Body of pancreas (tissue), 4 donors: ENCODE data around the gene ICOS. TPM values are rescaled to one million over a fixed set of nuclear protein-coding genes. Genes with fewer than 3 reads are reported as not detected.

ENCODE experiments used
- ATAC-seq: fragments of 150-250 bp; one replicate; pipeline ENCODE4 v1.9.1; 2016
- DNase-seq, 4 donors: peaks; one replicate each; pipeline ENCODE4 v3.0.0-alpha.2; 2019
- H3K27ac ChIP-seq, 4 donors: fragments of 200-600 bp; sonication (generic); 1 replicate in 3 of 4; 2 replicates in 1 of 4; pipeline versions ENCODE4 v1.5.1 to v1.6.1; 2016 to 2019; ENCODE audit warnings: mild to moderate bottlenecking in 1 of 4, mixed read lengths in 1 of 4, moderate library complexity in 1 of 4
- H3K27me3 ChIP-seq, 2 donors: fragments of 200-600 bp; sonication (generic); one replicate each; pipeline ENCODE4 v1.6.0; 2016; ENCODE audit warnings: mild to moderate bottlenecking in 1 of 2
- H3K36me3 ChIP-seq, 2 donors: fragments of 200-600 bp; sonication (generic); replicated peaks in 1 of 2; 2 replicates each; pipeline ENCODE4 v1.5.1; 2016; ENCODE audit warnings: low read depth in 2 of 2; ENCODE audit not compliant: insufficient read depth in 1 of 2
- H3K4me1 ChIP-seq: fragments of 200-600 bp; sonication (generic); one replicate; pipeline ENCODE4 v1.6.0; 2016
- H3K4me3 ChIP-seq, 2 donors: fragments of 200-600 bp; sonication (generic); 1 replicate in 1 of 2; 2 replicates in 1 of 2; pipeline ENCODE4 v1.5.1; 2016 to 2019
- H3K9me3 ChIP-seq, 3 donors: fragments of 200-600 bp; sonication (generic); 1 replicate in 2 of 3; 2 replicates in 1 of 3; pipeline ENCODE4 v1.5.1; 2016
- POLR2A ChIP-seq, 3 donors: fragments of 450-650 bp; IDR thresholded peaks; one replicate each; pipeline ENCODE4 v1.6.1; 2016; ENCODE audit warnings: antibody characterized with exemption in 3 of 3, mild to moderate bottlenecking in 2 of 3
- WGBS, 2 donors: methylation state at CpG; one replicate each; pipeline ENCODE4 v1.1.5; 2017; 5-methylcytosine and 5-hydroxymethylcytosine counted together
- intact Hi-C: fragments of 100-400 bp; cut with DNase I; formaldehyde crosslinking; loops from one replicate; pipeline ENCODE4 v1.15.1; 2023
- total RNA-seq, 2 donors: library from RNA; depleted of rRNA; stranded (reverse); fragments of >200 nt; gene quantifications; one replicate each; pipeline ENCODE4 v1.1.0, GENCODE V29; 2016
- TF ChIP-seq, protein P1 (sequence below), 7 experiments: fragments of 450-650 bp in 4 of 7; fragments of 200-600 bp in 3 of 7; sonication (generic) in 3 of 7; IDR thresholded peaks; one replicate each; pipeline ENCODE4 v1.5.1; 2016 to 2019; ENCODE audit warnings: antibody characterized with exemption in 7 of 7

Gene ICOS
- total RNA-seq, 2 donors from 2014 or later: not detected

DNA sequence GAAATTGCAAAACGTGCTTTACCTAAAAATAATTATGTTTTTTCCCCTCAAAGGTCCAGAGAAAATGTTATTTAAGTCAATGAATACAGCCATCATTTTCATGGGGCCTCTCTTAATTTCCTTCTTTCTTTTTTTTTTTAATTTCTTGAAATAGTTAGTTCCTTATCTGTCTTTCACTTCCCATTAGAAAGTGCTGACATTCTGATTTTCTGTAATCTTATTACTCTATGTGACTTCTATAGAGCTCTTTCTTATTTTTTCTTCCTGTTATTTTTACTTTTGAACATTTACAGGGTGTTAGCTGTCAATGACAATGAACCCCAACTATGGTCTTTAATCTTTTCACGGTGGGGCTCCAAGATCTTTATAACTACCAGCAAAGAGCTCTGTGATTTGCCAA, 39.0 kb upstream of the ICOS start:
- Histone ChIP-seq H3K27me3 (no peaks in the 10 kb centered on the region), H3K4me1 (no peaks in the 10 kb centered on the region), H3K9me3 (peaks cover 0 to 5% (median 0%) of the 10 kb centered on the region in 3 donors), H3K27ac (peak overlapping the region in 1 of 4 donors; percentile 34), H3K36me3 (no peaks in the 10 kb centered on the region), H3K4me3 (no peak overlapping the region)
- no peak for DNase-seq
- 44 to 61% methylated on average over 2 of the region's 2 CpGs for WGBS, 2 donors
- ATAC-seq: no peak
- TF ChIP-seq POLR2A (IDR thresholded peaks at IDR 0.05): no peak
- TF ChIP-seq, protein P1, sequence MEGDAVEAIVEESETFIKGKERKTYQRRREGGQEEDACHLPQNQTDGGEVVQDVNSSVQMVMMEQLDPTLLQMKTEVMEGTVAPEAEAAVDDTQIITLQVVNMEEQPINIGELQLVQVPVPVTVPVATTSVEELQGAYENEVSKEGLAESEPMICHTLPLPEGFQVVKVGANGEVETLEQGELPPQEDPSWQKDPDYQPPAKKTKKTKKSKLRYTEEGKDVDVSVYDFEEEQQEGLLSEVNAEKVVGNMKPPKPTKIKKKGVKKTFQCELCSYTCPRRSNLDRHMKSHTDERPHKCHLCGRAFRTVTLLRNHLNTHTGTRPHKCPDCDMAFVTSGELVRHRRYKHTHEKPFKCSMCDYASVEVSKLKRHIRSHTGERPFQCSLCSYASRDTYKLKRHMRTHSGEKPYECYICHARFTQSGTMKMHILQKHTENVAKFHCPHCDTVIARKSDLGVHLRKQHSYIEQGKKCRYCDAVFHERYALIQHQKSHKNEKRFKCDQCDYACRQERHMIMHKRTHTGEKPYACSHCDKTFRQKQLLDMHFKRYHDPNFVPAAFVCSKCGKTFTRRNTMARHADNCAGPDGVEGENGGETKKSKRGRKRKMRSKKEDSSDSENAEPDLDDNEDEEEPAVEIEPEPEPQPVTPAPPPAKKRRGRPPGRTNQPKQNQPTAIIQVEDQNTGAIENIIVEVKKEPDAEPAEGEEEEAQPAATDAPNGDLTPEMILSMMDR (IDR thresholded peaks at IDR 0.05): no peak
- intact Hi-C loops: no loop called here

GRCh38 chr2:203898657-203899056, 37.9 kb upstream of the ICOS start:
- WGBS, 2 donors: 57 to 61% methylated on average over 2 of the region's 2 CpGs
- intact Hi-C loops: no loop called here

GRCh38 chr2:203900253-203900652, 36.3 kb upstream of the ICOS start:
- no peak overlapping the region for H3K27ac ChIP-seq

More at GRCh38 chr2:203898657-203899056, 37.9 kb upstream of the ICOS start:
- no peaks in the 10 kb centered on the region for H3K27me3 ChIP-seq
- H3K4me1 ChIP-seq: no peaks in the 10 kb centered on the region
- H3K4me3 ChIP-seq: no peak overlapping the region
- peaks cover 0 to 5% (median 0%) of the 10 kb centered on the region in 3 donors for H3K9me3 ChIP-seq
- DNase-seq (no peak), ATAC-seq (no peak)
- TF ChIP-seq, protein P1 (IDR thresholded peaks at IDR 0.05): no peak
- TF ChIP-seq POLR2A (IDR thresholded peaks at IDR 0.05): no peak
- no peak overlapping the region for H3K27ac ChIP-seq
- no peaks in the 10 kb centered on the region for H3K36me3 ChIP-seq

DNA sequence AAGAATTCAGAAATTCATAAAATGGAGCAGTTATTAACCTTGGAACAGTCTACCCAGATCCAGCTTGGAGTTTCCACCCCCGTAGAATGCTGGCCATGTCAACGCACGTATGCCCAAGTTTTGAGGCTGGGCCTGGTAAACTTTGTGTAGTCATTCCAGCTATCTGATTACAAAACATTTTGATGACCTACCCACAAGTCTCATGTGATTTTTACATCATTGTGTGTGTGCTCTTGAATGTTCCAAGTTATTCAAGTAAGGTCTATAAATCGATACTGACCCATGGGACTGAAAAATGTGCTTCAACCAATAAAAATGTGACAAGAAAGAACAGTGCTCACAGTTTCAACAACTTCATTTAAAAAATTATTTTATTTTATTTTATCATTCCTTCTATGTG, 32.5 kb upstream of the ICOS start:
- 94% methylated on average over 4 of the region's 4 CpGs for WGBS, 2 donors
- DNase-seq (no peak), ATAC-seq (no peak)
- H3K9me3 ChIP-seq: peaks cover 0 to 5% (median 0%) of the 10 kb centered on the region in 3 donors
- no peak for TF ChIP-seq POLR2A (IDR thresholded peaks at IDR 0.05)
- TF ChIP-seq, protein P1 (IDR thresholded peaks at IDR 0.05): no peak
- intact Hi-C loops: no loop called here
- H3K4me1 ChIP-seq: peaks cover 12% of the 10 kb centered on the region
- H3K4me3 ChIP-seq: no peak overlapping the region
- no peak overlapping the region for H3K27ac ChIP-seq
- H3K27me3 ChIP-seq: no peaks in the 10 kb centered on the region
- no peaks in the 10 kb centered on the region for H3K36me3 ChIP-seq

More at GRCh38 chr2:203900253-203900652, 36.3 kb upstream of the ICOS start:
- H3K4me1 ChIP-seq: no peaks in the 10 kb centered on the region
- no peak overlapping the region for H3K4me3 ChIP-seq
- WGBS, 2 donors: 58 to 59% methylated on average over 2 of the region's 2 CpGs
- peaks cover 0 to 5% (median 0%) of the 10 kb centered on the region in 3 donors for H3K9me3 ChIP-seq
- intact Hi-C loops: no loop called here
- H3K36me3 ChIP-seq: no peaks in the 10 kb centered on the region
- TF ChIP-seq, protein P1 (IDR thresholded peaks at IDR 0.05): no peak
- no peak for TF ChIP-seq POLR2A (IDR thresholded peaks at IDR 0.05)
- no peak for DNase-seq
- H3K27me3 ChIP-seq: no peaks in the 10 kb centered on the region
- no peak for ATAC-seq

DNA sequence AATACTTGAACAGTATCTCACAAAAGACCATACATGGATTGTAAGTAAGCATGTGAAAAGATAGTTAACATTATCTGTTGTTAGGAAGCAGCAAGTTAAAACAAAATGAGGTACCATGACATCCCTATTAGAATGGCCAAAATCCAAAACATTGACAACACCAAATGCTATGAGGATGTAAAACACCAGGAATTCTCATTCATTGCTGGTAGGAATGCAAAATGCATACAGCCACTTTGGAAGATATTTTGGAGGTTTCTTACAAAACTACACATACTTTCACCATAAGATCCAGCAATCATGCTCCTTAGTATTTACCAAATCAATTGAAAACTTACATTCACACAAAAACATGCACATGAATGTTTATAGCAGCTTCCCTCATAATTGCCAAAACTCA, 30.9 kb upstream of the ICOS start:
- Histone ChIP-seq H3K4me3 (no peak overlapping the region), H3K36me3 (no peaks in the 10 kb centered on the region), H3K27ac (no peak overlapping the region), H3K27me3 (no peaks in the 10 kb centered on the region), H3K4me1 (peaks cover 23% of the 10 kb centered on the region), H3K9me3 (peaks cover 0 to 5% (median 0%) of the 10 kb centered on the region in 3 donors)
- intact Hi-C loops: no loop called here
- TF ChIP-seq, protein P1 (IDR thresholded peaks at IDR 0.05): no peak
- no peak for TF ChIP-seq POLR2A (IDR thresholded peaks at IDR 0.05)
- no peak for ATAC-seq
- DNase-seq: no peak
